DMS153 treated with DMSO at 0.1 percent for 48 hours (cell line): Measurements from ENCODE around the gene ZNF644.

ENCODE experiments used
- DNase-seq: peaks from one replicate; lab custom pipeline; 2025; ENCODE audit not compliant: unreplicated experiment; lab: John Stamatoyannopoulos, UW

The ZNF644 gene

GRCh38 chr1:91022518-91022929 lies 689 bp upstream of the ZNF644 start:
- no peak for DNase-seq

- peak; percentile 82 for DNase-seq
Observed at GRCh38 chr1:91020967-91021685, 709 bp downstream of the ZNF644 start.

GRCh38 chr1:91020486-91020885 lies 1.3 kb downstream of the ZNF644 start:
- no peak for DNase-seq

GRCh38 chr1:91018006-91018405 lies 3.8 kb downstream of the ZNF644 start:
- no peak for DNase-seq

GRCh38 chr1:91015794-91016550 lies 5.9 kb downstream of the ZNF644 start:
- DNase-seq, result no peak

- no peak for DNase-seq
Observed at GRCh38 chr1:91015358-91015780, 6.5 kb downstream of the ZNF644 start.

GRCh38 chr1:91014475-91014874 lies 7.4 kb downstream of the ZNF644 start:
- no peak for DNase-seq

- no peak for DNase-seq
Observed at GRCh38 chr1:91013302-91013701, 8.5 kb downstream of the ZNF644 start.

GRCh38 chr1:91012196-91012595 lies 9.6 kb downstream of the ZNF644 start:
- DNase-seq, result no peak

GRCh38 chr1:91011726-91012125 lies 10.1 kb downstream of the ZNF644 start:
- no peak for DNase-seq

- no peak for DNase-seq
Observed at GRCh38 chr1:91007827-91008226, 14.0 kb downstream of the ZNF644 start.

- DNase-seq, result no peak
Observed at GRCh38 chr1:91007092-91007491, 14.7 kb downstream of the ZNF644 start.

- no peak for DNase-seq
Observed at GRCh38 chr1:91006113-91006908, 15.5 kb downstream of the ZNF644 start.

GRCh38 chr1:91005285-91005684 lies 16.6 kb downstream of the ZNF644 start:
- DNase-seq, result no peak

- DNase-seq, result no peak
Observed at GRCh38 chr1:91004145-91004544, 17.7 kb downstream of the ZNF644 start.

- no peak for DNase-seq
Observed at GRCh38 chr1:90996742-90997413, 25.0 kb downstream of the ZNF644 start.

GRCh38 chr1:90995311-90995894 lies 26.4 kb downstream of the ZNF644 start:
- DNase-seq, result no peak

GRCh38 chr1:90994461-90994860 lies 27.4 kb downstream of the ZNF644 start:
- DNase-seq, result no peak

- DNase-seq, result no peak
Observed at GRCh38 chr1:90993245-90993644, 28.6 kb downstream of the ZNF644 start.

- no peak for DNase-seq
Observed at GRCh38 chr1:90990779-90991178, 31.1 kb downstream of the ZNF644 start.

- DNase-seq, result no peak
Observed at GRCh38 chr1:90989990-90990389, 31.8 kb downstream of the ZNF644 start.
